Gastrocnemius medialis (tissue), 4 donors: ENCODE measurements around the gene PTPRJ. TPM values are rescaled to one million over a fixed set of nuclear protein-coding genes. Genes with fewer than 3 reads are reported as not detected.

ENCODE experiments used
- ATAC-seq, 2 donors: fragments of 150-250 bp; one replicate each; pipeline ENCODE4 v1.9.1; 2016
- DNase-seq, 2 donors: peaks; one replicate each; pipeline ENCODE4 v3.0.0-alpha.2; 2019
- H3K27ac ChIP-seq, 4 donors: fragments of 200-600 bp; sonication (generic); 1 replicate in 1 of 4; 2 replicates in 3 of 4; pipeline ENCODE4 v1.5.1; 2016 to 2018; ENCODE audit warnings: mild to moderate bottlenecking in 2 of 4, moderate library complexity in 1 of 4
- H3K27me3 ChIP-seq, 3 donors: fragments of 200-600 bp; sonication (generic) in 2 of 3; 1 replicate in 1 of 3; 2 replicates in 2 of 3; pipeline versions ENCODE4 v1.5.1 to v1.6.0; 2016 to 2019; ENCODE audit warnings: mild to moderate bottlenecking in 1 of 3, moderate library complexity in 1 of 3
- H3K36me3 ChIP-seq, 2 donors: fragments of 200-600 bp; sonication (generic) in 1 of 2; one replicate each; pipeline ENCODE4 v1.5.1; 2017 to 2018
- H3K4me1 ChIP-seq, 2 donors: fragments of 200-600 bp; sonication (generic) in 1 of 2; one replicate each; pipeline ENCODE4 v1.5.1; 2016 to 2017; ENCODE audit warnings: mild to moderate bottlenecking in 2 of 2
- H3K4me3 ChIP-seq, 4 donors: fragments of 200-600 bp; sonication (generic) in 3 of 4; 1 replicate in 1 of 4; 2 replicates in 3 of 4; pipeline ENCODE4 v1.5.1; 2016 to 2019; ENCODE audit warnings: mild to moderate bottlenecking in 2 of 4
- H3K9me3 ChIP-seq, 3 donors: fragments of 200-600 bp; sonication (generic) in 2 of 3; 1 replicate in 1 of 3; 2 replicates in 2 of 3; pipeline ENCODE4 v1.5.1; 2016 to 2019
- CTCF ChIP-seq, 5 experiments: fragments of 450-650 bp in 3 of 5; fragments of 200-600 bp in 2 of 5; sonication (generic) in 2 of 5; IDR thresholded peaks in 4 of 5; conservative IDR thresholded peaks in 1 of 5; 1 replicate in 4 of 5; 2 replicates in 1 of 5; pipeline ENCODE4 v1.5.1; 2016 to 2019; ENCODE audit warnings: antibody characterized with exemption in 5 of 5, mild to moderate bottlenecking in 3 of 5, moderate library complexity in 3 of 5
- POLR2A ChIP-seq, 2 donors: fragments of 450-650 bp; IDR thresholded peaks; one replicate each; pipeline ENCODE4 v1.6.1; 2017; ENCODE audit warnings: antibody characterized with exemption in 2 of 2, mild to moderate bottlenecking in 2 of 2, moderate library complexity in 2 of 2
- in situ Hi-C, 4 donors: fragments of 200-750 bp; cut with MboI; loops; one replicate each; pipeline versions ENCODE4 v1.15.0 to v1.8.0; 2017; ENCODE audit warnings: low sequenced_read_pairs in 4 of 4
- intact Hi-C: fragments of 100-400 bp; cut with DNase I; formaldehyde crosslinking; loops from one replicate; pipeline ENCODE4 v1.15.1; 2023; ENCODE audit warnings: low total_unique reads
- microRNA counts, 2 donors: library from miRNA; unstranded; fragments of <30 nt; microRNA quantifications; one replicate each; lab custom pipeline; 2016
- microRNA-seq, 2 donors: library from miRNA; unstranded; fragments of <30 nt; microRNA quantifications; one replicate each; pipeline ENCODE4, GENCODE V29; 2016; ENCODE audit warnings: borderline replicate concordance in 2 of 2
- total RNA-seq, 4 donors: library from RNA; depleted of rRNA; stranded (reverse); fragments of >200 nt; gene quantifications; one replicate each; pipeline versions ENCODE4 v1.1.0 to v1.2.3, GENCODE V29; 2016

The PTPRJ gene
- total RNA-seq, 4 donors from 2014 or later = 5.4 to 9.0 (median 5.6) TPM

- no peak for TF ChIP-seq POLR2A (IDR thresholded peaks at IDR 0.05)
- TF ChIP-seq CTCF (IDR thresholded peaks at IDR 0.05 in 4 of 5, conservative IDR thresholded peaks at IDR 0.05 in 1 of 5) = no peak
- intact Hi-C loops (loop anchor here (2.0 kb wide), 1 partner anchor 35 kb away; the partner anchor contains the start of gene OR4X2), in situ Hi-C loops (no loop called here)
- H3K36me3 ChIP-seq = no peaks in the 10 kb centered on the region
- H3K4me3 ChIP-seq = no peak overlapping the region
- no peak for ATAC-seq
- H3K4me1 ChIP-seq = no peaks in the 10 kb centered on the region
- H3K27me3 ChIP-seq = no peaks in the 10 kb centered on the region
- no peak for DNase-seq
- H3K9me3 ChIP-seq = no peaks in the 10 kb centered on the region
- no peak overlapping the region for H3K27ac ChIP-seq
Measured at GRCh38 chr11:48210052-48210451, 229.7 kb downstream of the PTPRJ start.

GRCh38 chr11:48216510-48216909, 236.2 kb downstream of the PTPRJ start, which contains the start of gene OR4B1:
Gene OR4B1, plus strand, starts transcription at chr11:48216810. Its CDS starts 0 bp downstream, at chr11:48216810.
- Histone ChIP-seq H3K9me3 (no peaks in the 10 kb centered on the region), H3K4me1 (no peaks in the 10 kb centered on the region), H3K36me3 (no peaks in the 10 kb centered on the region), H3K27me3 (no peaks in the 10 kb centered on the region), H3K27ac (no peak within 1 kb of the TSS), H3K4me3 (no peak within 1 kb of the TSS)
- in situ Hi-C loops (no loop called here), intact Hi-C loops (no loop called here)
- ATAC-seq (no peak), DNase-seq (no peak)
- TF ChIP-seq POLR2A (IDR thresholded peaks at IDR 0.05) (no peak), CTCF (IDR thresholded peaks at IDR 0.05 in 4 of 5, conservative IDR thresholded peaks at IDR 0.05 in 1 of 5) (no peak)

MicroRNAs within 50 kb of the gene (microRNA counts, 767-probe panel; counts per million panel counts)
- microRNA hsa-miR-3161 (lab: Ali Mortazavi, UCI) = 356 to 448 counts per million in 2 donors

Small RNA genes within 50 kb of the gene (microRNA-seq; reads per million reads assigned to microRNA genes)
- gene MIR3161 = 0 reads per million in 2 donors

Other genes with a start within 250 kb of the PTPRJ start
- gene FNBP4, start 213.2 kb upstream of the PTPRJ start, total RNA-seq = 100 to 1,000 TPM in 1 of 4 donors, 10 to 100 TPM in 3; 24.7 to 108 (median 35.2) TPM
- 10 to 100 TPM in 2 of 4 donors, 1 to 10 TPM in 2; 8.1 to 11.4 (median 9.9) TPM for gene NUP160, start 132.2 kb upstream of the PTPRJ start, total RNA-seq
- gene OR4B1, start 236.3 kb downstream of the PTPRJ start, total RNA-seq = not detected